ENCODE data around the gene CDK13.

The CDK13 gene

GRCh38 chr7:39951226-39952194, 1.5 kb downstream of the CDK13 start:
- TF ChIP-seq SNAI2 (CRISPR knock-in tag; IDR thresholded peaks at IDR 0.05): no peak
- TF ChIP-seq GLIS3 (CRISPR knock-in tag; IDR thresholded peaks at IDR 0.05): no peak
- no peak for TF ChIP-seq TOX (CRISPR knock-in tag; IDR thresholded peaks at IDR 0.05; ENCODE audit: borderline replicate concordance)
- TF ChIP-seq ZNF70 (CRISPR knock-in tag; IDR thresholded peaks at IDR 0.05): no peak
- TF ChIP-seq ZFP3 (CRISPR knock-in tag; IDR thresholded peaks at IDR 0.05): no peak
- ATAC-seq: peak; percentile 13

DNA sequence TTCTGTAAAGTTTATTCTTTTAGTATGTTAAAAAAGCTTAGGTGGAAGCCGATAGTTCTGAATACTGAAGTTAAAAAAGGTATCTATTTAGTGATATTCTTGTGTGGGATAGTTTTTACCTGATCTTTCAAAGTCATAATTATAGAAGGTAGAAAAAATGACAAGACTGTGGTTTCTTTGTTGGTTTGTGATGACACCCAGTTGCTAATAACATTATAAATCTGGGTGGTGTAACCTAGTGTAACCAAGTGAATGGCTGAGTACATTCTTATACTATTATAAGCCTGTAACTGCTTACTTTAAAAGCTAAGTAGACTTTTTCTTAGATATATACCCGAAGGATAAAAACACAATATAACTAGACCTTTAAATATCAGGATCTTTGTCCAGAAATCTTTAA, 2.3 kb downstream of the CDK13 start:
- TF ChIP-seq PPARA (CRISPR knock-in tag; IDR thresholded peaks at IDR 0.05; ENCODE audit: borderline replicate concordance): no peak
- no peak for TF ChIP-seq OSR1 (CRISPR knock-in tag; IDR thresholded peaks at IDR 0.05)
- TF ChIP-seq ISL1 (CRISPR knock-in tag; IDR thresholded peaks at IDR 0.05): no peak
- TF ChIP-seq ESRRG (CRISPR knock-in tag; IDR thresholded peaks at IDR 0.05): no peak
- no peak for TF ChIP-seq ZNF565 (CRISPR knock-in tag; conservative IDR thresholded peaks at IDR 0.05; ENCODE audit: low read depth)
- no peak for ATAC-seq

DNA sequence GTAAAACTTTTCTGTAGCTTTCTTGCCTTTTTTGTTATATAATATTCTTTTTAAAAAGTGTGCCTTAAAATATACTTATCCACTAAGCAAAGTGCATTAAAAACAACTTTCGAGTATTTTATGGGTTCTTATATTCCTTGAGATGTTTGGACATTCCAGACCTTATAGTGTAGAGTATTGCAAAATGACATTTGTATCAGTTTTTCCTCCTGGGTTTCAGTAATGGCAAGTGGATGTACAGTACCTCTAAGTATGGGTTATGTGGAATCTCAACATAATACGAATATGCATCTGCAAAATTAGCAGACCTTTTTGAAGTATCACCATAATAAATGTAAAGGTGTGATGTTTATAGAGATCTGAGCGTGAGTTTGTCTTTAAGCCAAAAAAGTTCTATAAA, 2.7 kb downstream of the CDK13 start:
- ATAC-seq: no peak
- TF ChIP-seq ZNF8 (CRISPR knock-in tag; IDR thresholded peaks at IDR 0.05): no peak
- no peak for TF ChIP-seq PPARA (CRISPR knock-in tag; IDR thresholded peaks at IDR 0.05; ENCODE audit: borderline replicate concordance)
- no peak for TF ChIP-seq TOX (CRISPR knock-in tag; IDR thresholded peaks at IDR 0.05; ENCODE audit: borderline replicate concordance)
- TF ChIP-seq RARB (CRISPR knock-in tag; IDR thresholded peaks at IDR 0.05): no peak
- TF ChIP-seq POU6F1 (CRISPR knock-in tag; IDR thresholded peaks at IDR 0.05; ENCODE audit: borderline replicate concordance, low read depth): no peak
- TF ChIP-seq, protein P1, sequence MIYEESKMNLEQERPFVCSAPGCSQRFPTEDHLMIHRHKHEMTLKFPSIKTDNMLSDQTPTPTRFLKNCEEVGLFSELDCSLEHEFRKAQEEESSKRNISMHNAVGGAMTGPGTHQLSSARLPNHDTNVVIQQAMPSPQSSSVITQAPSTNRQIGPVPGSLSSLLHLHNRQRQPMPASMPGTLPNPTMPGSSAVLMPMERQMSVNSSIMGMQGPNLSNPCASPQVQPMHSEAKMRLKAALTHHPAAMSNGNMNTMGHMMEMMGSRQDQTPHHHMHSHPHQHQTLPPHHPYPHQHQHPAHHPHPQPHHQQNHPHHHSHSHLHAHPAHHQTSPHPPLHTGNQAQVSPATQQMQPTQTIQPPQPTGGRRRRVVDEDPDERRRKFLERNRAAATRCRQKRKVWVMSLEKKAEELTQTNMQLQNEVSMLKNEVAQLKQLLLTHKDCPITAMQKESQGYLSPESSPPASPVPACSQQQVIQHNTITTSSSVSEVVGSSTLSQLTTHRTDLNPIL (CRISPR knock-in tag; IDR thresholded peaks at IDR 0.05; ENCODE audit: low read depth): no peak

DNA sequence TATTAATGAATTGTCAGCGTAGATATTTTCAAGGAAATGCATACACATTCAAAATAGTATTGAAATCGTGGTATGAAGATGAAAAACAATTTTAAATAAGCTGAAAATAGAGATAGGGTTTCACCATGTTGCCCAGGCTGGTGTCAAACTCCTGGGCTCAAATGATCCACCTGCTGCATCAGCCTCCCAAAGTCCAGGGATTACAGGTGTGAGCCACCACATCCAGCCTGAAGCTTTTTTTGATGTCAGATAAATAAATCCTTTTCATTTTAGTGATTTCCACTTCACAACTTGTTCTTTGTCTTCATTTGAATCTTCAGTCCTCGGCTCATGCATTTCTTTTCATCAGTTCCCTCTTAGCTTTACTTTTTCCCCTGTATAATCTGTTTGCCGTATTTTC, 4.6 kb downstream of the CDK13 start:
- ATAC-seq: no peak

More for the DNA sequence above, 4.6 kb downstream of the CDK13 start:
- TF ChIP-seq BACH2 (CRISPR knock-in tag; IDR thresholded peaks at IDR 0.05; ENCODE audit: borderline replicate concordance) (no peak), CSRNP3 (CRISPR knock-in tag; IDR thresholded peaks at IDR 0.05) (no peak), RARB (CRISPR knock-in tag; IDR thresholded peaks at IDR 0.05) (no peak), TOX (CRISPR knock-in tag; IDR thresholded peaks at IDR 0.05; ENCODE audit: borderline replicate concordance) (no peak), ZNF8 (CRISPR knock-in tag; IDR thresholded peaks at IDR 0.05) (no peak), POU6F1 (CRISPR knock-in tag; IDR thresholded peaks at IDR 0.05; ENCODE audit: borderline replicate concordance, low read depth) (no peak), CSDC2 (CRISPR knock-in tag; IDR thresholded peaks at IDR 0.05) (no peak), TSHZ2 (CRISPR knock-in tag; IDR thresholded peaks at IDR 0.05) (no peak), ZC3H10 (CRISPR knock-in tag; IDR thresholded peaks at IDR 0.05) (no peak)
- TF ChIP-seq, protein P1 (CRISPR knock-in tag; IDR thresholded peaks at IDR 0.05; ENCODE audit: low read depth): no peak
